Stimulated activated CD4-positive, alpha-beta T cell treated with anti-CD3 and anti-CD28 coated beads, Interleukin-4, amount 100 ng/mL, for 48 hours (primary cell): Measurements from ENCODE around the gene EXOC2.
A peak's percentile ranks its signal among the peaks of the same experiment; 100 is the strongest.

Source experiments
- DNase-seq, 2 donors: peaks; one replicate each; pipeline ENCODE4 v3.0.0-alpha.2; 2020; ENCODE audit warnings: low read depth in 2 of 2

Gene EXOC2

DNA sequence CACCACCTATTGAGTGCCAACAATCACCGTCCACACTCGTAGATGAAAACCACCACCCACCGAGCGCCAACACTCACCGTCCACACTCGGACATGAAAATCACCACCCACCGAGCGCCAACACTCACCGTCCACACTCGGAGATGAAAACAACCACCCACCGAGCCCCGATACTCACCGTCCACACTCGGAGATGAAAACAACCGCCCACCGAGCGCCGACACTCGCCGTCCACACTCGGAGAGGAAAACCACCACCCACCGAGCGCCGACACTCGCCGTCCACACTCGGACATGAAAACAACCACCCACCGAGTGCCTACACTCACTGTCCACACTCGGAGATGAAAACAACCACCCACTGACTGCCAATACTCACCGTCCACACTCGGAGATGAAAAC is 172.1 kb downstream of the EXOC2 start:
- no peak for DNase-seq

DNA sequence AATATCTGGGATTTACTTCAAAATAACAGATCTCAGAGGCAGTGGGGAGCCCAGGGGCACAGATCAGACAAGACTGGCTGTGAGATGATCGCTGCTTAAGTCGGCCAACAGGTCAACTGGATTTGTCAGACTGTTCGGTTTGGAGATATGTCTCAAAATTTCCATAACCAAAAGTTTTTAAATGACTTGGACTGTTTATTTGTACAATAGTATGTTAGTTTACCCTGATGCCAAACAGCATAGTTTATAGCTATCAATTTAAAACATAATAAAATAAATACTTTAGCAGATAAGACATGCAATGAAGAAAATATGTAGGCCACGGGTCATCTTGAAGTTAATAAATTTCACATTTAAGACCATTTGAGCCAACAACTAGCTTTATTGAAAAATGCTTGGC is 174.7 kb downstream of the EXOC2 start:
- no peak for DNase-seq

DNA sequence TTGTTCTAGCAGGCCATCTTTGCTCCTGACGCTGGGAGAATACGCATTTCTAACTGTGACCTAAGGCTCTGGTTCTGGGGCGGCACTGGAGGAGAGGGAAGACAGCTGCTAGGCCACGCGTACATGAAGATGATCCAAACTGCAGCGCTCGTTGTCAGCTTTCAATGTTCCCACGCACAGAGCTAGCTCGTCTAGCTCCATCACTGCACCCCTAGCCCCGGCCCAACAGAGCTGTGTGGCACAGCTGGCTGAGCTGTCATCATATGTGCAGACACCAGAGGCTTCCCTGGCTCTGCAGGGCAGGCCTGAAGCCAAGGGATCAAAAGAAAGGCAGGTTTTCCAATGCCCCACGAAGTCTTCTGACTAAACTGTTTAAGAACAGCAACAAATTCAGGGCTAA is 176.7 kb downstream of the EXOC2 start:
- no peak for DNase-seq

DNA sequence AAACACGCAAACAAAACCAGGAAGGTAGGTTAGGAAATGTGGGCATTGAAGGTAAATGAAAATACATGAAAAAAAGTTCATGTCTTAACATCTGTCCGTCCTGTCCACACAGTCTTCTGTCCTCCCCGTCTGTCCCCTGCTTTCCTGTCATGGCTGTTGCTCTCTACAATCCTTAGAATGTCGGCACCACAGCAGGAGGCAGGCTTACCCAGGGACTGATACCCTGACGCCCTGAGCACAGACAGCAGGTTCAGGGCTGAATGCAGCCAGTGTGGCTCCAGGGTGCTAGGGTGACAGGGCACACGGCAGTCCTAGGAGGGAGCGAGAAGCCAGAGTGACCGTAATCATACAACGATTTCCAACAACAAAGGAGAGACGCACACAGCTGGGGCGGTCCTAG is 177.7 kb downstream of the EXOC2 start:
- no peak for DNase-seq

DNA sequence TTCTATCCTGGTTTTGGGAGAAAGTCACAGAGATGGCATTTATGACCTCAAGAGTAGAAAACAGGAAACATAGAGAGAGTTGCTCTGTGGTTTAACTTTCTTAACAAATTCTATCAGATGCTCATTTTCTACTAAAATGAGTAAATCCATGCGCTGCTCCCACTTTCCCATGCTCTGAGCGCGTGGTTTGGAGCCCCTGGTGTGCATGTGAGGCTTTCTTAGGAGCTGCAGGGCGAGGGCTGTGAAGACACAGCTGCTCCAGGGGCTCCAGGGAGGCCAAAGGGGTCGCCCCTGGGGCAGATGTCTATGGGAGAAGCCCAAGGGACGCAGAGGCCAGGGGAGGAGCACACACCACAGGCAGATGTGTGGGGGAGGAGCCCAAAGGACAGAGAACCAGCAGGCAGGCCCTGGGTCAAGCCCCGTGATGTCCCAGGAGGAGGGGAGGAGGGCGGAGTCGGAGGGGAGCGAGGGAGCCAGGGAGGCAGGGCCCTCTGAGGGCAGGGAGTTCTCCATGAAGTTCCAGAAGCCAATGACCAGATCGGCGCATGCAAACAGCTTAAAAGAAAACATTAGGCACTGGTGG is 178.5 kb downstream of the EXOC2 start:
- peak in 1 of 2 donors; percentile 46 for DNase-seq

DNA sequence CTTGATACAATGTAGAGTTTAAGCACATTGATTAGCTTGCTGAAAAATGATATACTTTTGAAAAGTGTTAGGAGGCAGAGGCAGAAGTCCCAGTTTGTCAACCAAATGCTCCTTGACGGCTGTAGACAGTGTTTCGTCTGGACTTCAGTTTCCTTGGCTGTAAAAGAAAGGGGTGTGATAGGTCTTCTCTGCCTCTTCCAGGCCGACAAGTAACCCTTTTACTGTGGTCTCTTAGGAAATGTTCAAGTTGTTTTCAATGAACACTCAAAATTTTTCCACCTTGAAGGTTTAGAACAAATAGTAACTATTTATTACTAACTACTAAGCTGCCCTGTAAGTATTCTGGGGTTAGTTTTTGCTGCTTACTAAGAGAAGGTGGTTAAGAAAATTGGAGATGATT is 179.0 kb downstream of the EXOC2 start:
- DNase-seq, result no peak

DNA sequence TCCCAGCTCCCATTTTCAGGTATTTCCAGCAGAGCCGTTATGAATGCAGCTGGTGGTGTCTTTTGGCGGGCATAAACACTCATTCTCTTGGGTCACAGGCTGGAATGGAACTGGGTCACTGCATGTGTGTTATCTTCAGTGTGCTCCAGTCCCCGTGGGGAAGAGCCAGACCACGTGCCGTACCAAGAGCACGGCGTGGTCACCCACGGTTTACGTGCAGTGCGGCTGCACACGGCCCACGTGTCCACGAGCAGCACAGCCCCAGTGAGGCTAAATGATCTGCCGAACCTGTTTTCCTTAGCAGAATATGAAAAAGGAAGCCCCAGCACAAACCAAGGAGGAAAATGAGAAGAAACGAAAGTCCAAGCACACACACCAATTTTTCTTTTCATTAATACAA is 179.9 kb downstream of the EXOC2 start:
- DNase-seq, result no peak

DNA sequence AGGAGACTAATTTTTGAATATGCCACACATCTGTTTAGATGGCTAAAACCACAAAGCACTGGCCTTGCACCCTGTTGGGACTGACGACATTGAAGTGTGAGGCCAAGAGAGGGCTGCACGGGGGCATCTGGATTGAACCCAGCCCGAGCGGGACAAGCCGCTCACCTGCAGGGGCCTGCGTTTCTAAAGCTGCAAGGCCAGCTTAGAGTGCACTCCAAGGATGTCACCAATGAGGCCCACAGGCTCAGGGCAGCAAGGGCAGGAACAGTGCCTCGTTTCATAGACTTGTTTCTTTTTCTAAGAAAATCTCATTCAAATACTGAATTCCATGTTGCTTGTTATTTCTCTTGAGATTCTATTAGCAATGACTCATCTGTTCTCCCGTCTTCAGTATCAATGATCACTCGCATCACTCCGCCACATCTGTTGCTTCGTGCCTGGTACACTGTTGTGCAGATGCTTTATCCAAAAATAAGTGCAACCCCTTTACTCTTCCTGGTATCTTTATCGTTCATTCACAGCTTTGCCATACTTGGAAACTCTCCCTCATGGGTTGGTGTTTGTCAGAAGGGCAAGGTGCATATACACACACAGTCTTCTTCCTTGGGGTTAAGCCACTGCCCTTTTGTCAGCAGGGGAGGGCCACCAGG is 181.3 kb downstream of the EXOC2 start:
- no peak for DNase-seq

DNA sequence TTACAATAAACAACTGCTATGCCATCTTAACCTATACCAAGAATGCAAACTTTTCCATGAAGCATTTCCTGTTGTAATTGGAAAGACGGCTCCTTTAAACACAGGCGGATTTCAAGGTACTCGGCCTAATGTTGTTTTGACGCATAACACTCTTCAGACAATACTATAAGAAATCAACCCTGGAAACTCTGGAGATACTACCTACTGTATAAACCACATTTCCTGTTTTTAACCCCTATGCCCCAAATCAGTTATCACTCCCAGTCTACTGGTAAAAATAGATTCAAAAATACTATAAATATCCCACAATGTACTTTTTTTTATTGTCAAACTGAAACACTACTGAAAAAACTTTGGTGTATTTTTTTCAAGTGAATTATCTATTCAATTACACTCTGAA is 183.3 kb downstream of the EXOC2 start:
- no peak for DNase-seq

DNA sequence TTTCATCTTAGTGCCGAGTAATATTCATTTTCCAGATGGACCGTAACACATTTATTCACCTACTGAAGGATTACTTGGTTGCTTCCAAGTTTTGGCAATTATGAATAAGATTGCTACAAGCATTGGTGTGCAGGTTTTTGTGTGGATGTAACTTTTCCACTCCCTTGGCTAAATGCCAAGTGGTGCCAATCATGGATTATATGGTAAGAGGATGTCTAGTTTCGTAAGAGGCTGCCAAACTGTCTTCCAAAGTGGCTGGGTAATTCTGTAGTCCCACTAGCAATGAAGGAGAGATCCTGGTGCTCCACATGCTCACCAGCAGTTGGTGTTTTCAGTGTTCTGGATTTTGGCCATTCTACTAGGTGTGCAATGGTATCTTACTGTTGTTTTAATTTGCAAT is 184.3 kb downstream of the EXOC2 start:
- DNase-seq, result no peak

DNA sequence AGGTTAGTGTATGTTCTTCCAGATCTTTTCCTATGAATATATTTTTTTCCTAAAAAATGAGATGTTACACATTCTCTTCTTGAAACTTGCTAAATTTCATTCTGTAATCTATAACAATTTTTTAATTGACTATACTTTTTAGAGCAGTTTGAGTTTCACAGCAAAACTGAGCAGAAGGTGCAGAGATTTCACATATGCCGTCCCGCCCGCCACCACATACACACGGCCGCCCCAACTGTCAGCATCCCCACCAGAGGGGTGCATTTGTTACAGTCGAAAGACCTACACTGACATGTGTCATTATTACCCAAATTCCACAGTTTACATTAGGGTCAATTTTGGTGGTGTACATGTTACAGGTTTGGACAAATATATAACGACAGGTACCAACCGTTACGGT is 184.9 kb downstream of the EXOC2 start:
- no peak for DNase-seq

DNA sequence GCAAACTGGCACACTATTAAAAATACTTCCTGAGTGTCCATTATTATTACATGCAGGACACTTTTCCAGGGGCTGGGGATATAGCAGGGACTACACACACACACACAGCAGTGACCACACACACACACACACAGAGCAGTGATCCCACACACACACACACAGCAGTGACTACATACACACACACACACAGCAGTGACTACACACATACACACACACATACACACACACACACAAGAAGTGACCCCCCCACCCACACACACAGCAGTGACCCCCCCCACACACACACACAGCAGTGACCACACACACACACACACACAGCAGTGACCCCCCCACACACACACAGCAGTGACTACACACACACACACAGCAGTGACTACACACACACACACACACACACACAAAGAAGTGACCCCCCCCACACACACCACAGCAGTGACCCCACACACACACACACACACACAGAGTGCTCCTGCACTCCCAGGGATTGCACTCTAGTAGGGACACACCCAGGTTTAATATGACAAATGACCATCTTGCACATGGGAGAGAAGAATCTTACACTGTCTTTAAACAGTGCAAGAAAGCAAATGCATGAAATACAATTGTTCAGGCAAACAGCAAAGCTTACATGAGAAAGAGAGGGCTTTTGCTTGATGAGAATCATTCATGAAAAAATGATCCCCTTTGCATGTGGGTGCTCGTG is 185.9 kb downstream of the EXOC2 start:
- no peak for DNase-seq

DNA sequence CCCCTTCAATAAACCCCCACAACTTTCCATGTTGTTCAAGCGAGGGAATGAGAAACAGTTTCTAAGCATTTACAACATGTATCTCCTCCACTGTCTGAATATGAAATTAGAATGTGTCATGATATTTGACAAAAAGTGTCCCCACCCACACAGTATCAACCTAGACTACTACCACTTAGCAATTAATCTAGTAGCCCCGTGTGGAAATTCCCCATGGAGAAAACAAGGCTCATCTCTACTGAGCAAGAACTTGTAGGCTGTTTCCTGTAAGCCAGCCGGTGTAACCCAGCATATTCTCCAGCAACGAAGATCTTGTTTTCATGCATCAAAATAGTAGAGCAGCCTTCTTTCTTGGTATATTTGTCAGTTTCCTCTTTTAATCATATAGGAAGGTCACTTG is 186.4 kb downstream of the EXOC2 start:
- peak in 1 of 2 donors; percentile 63 for DNase-seq

DNA sequence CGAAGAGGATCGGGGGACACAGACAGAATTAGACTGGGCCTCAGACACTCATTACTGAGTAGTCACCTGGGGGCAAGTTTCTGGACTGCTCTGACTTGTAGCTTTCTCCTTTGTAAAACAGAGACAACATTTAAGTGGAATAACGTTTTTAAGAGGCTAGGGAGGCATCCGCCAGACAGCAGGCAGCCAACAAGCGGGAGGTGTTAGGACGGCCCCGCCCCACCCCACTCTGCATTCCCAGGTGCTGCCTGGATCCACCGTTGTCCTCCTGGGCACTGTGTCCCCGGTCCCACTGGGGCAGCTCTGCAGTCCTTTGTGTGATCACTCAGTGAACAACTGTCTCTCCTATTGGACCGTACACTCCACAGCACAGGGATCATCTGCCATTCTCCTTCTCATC is 187.6 kb downstream of the EXOC2 start:
- no peak for DNase-seq

DNA sequence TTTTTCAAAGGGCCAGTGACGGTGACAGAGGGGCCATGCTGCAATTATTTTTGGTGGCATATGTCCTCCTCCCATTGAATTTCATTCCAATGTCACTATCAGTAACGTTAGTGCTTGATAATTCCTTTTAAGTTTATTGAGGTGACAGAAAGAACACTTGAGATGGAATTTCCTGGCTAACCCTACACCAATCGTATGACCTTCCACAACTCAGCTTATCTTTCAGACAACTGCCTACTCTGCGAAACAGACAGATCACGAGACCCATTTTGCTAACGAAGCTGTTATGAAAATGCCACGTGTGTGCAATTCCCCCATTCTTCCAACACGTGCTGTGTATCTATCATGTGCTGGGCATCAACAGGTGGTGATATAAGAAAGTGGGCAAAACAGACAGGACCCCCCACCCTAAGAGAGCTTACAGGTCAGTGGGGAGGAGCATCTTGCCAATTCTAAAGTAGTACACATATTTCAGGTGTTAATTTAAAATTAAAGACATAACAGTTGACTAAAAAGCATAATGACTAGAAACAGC is 188.4 kb downstream of the EXOC2 start:
- DNase-seq, result no peak

DNA sequence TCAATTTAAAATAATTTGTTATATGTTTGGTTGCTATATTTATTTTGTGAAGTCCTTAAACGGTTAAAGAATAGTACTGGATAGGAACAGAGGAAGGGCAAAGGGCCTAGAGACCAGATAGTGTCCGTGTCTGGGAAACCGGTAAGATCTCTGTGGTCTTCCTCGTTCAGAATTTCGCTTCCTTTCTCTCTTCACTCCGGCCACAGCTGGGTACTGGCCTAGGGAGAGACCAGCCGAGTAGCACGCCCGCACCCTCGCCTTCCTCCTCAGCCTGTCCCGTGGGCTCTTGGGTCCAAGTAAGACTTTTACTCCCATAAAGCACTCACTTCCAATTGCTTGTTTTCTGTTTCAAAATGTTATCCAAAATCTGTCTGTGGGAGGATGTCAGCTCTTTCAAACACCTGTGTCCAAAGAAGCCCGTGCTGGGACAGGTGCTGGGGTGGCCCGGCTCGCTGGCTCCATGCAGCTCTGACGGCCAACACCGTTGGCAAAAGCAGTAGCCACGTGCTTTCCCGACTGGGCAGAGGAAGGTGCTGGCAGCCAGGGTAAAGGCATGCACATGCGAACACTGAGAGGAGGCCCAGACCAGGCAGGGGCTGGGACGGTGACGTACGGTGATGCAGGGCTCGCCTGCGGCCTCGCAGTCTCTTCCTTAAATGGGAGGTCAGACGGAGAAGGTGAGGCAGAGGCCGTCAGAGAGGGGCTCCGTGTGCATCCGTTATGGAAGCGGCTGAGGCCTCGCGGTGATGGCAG is 189.2 kb downstream of the EXOC2 start:
- no peak for DNase-seq

DNA sequence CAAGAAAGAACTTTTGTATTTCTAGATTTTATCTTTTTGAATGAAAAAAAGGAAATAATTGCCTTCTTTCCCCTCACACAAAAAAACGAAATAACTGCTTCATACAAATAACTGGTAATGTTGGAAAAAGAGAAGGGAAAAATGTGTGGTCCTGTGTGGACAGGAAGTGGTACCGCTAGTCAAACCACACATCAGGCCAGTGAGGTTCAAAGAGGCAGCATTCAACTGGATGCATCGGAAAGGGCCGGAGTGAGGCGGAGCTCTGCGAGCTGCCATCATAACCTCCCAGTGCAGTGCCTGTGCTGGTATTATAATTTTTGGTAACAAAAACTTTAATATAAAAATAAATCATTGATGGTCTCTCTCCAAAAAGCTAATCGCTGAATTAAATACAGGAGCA is 190.2 kb downstream of the EXOC2 start:
- no peak for DNase-seq

DNA sequence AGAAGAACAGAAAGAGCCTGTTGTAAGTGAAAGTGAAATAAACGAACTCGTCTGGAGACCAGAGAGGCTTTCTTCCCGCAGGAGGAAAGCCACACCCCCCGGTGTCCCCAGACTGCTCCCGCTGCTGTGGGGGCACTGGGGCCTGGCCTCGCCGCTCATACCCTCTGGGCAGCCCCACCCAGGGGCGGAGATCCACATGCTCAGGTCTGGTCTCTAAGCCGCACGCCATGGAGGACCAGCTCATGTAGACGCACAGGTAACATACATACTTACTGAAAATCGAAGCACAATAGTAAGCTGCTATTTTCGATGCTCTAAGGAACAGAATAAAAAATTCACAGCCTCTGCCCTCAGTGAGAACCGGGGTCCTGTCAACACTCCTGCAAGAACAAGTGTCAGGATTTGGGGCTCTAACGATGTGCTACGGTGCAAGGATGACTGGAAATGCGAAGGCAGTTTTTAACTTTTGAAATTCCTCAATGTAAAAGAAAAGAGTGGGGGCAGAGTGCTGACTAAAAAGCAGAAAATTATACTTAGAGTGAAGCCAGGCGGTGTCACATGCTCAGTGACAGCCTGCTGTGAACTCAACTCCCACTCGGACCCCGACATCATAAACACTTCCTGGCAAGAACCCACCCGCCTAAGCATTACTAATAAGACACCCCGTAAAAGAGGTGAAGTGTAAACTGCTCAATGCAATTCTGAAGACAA is 190.9 kb downstream of the EXOC2 start:
- peak; percentile 51 to 80 for DNase-seq

DNA sequence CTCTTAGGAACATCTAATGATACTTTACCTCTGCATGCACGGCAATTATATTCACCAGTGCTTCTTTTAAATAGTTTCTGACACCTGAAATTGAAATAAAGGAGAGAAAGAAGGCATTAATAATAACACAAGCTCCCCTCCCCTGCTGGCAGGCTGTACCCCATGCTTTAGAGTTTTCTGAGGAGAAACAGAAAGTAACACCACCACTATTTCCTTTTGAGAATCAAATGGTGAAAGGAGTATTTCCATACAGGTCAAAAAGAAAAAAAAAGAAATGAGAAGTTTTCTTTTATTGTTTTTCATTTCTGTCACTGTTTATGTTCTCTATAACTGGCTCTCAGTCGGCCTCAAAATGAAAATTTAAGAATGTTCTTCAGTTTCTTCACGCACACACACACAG is 193.3 kb downstream of the EXOC2 start:
- no peak for DNase-seq

DNA sequence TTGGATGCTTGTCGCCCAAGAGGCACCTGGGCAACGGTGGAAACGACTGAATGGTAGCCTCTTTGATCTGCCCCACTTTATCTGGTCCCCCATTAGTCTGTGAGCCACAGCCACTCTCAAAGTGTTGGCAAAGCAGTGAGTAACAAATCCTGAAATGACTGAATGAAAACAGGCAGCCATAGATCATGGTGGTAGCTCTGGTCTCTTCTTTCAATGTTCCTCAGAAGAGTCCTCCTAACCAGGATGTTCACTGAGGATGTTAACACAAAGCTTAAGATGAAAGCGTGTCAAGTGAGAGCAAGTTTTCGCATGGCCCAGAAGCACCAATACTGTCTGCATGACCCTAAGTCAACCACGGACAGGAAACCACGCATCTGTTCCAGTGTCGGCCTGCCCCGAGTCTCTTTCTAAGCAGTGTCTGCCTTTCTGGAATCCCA is 194.1 kb downstream of the EXOC2 start:
- DNase-seq, result peak; percentile 47

DNA sequence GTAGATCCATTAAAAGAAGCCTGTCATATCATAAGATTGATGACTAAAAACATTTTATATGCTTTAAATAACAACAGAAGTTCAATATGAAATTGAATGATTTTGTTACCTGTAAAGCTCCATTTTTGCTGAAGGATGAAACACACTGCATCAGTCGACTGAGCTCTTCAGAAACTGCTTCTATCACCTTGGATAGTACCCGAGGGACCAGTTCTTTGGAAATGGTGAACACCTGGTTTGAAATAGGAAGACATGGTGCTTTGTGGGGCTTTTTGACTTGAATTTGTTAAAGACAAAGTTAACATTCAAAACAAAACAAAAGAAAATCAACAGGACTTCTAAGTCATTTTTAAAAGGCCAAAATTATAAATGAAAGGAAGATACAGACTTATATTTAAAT is 195.7 kb downstream of the EXOC2 start:
- DNase-seq, result no peak

DNA sequence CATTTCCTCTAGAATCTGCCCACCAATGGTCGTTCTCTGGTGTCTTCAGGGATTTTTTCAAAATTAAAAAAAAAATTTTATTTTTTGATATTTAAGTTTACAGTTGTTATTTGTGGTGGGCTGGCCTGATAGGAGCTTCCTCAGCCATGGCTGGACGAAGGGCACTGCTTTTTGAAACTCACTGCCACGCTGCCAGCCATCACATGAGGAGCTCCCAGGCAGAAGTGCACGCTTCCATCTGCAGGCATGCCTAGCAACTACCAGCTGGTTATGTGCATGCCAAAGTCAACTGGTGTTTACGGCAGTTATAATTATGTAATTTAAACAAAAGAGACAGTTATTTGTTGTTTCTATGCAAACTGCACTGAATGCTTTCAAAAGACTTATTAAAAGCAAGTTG is 196.3 kb downstream of the EXOC2 start:
- DNase-seq, result no peak
